ENCODE measurements around the gene CDH23. TPM values are rescaled to one million over a fixed set of nuclear protein-coding genes. Genes with fewer than 3 reads are reported as not detected.

CDH23 gene
- polyA plus RNA-seq, 1 donor, result 4.2 TPM

- no peak for DNase-seq
Measured at GRCh38 chr10:71625445-71626175, 228.9 kb downstream of the CDH23 start.

- DNase-seq, result no peak
Measured at GRCh38 chr10:71627230-71627939, 230.7 kb downstream of the CDH23 start.

GRCh38 chr10:71627956-71628355 lies 231.2 kb downstream of the CDH23 start:
- DNase-seq, result no peak

DNA sequence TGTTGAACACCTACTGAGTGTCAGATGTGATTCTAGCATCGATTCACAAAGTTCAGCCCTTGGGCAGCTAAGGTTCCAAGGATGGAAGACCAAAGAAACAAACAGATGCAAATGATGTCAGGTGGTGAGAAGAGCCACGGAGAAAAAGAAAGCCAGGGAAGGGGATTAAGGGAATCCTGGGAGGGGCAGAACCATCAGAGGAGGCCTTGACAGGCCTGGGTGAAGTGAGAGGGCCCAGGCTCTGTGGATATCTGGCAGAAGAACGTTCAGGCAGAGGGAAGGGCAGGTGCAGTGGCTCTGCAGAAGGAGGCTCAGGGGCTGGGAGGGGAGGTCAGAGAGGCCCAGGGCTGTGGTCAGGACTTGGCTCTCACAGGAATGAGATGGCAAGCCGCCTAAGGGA lies 232.4 kb downstream of the CDH23 start:
- DNase-seq, result no peak

GRCh38 chr10:71630168-71630567 lies 233.4 kb downstream of the CDH23 start:
- no peak for DNase-seq

DNA sequence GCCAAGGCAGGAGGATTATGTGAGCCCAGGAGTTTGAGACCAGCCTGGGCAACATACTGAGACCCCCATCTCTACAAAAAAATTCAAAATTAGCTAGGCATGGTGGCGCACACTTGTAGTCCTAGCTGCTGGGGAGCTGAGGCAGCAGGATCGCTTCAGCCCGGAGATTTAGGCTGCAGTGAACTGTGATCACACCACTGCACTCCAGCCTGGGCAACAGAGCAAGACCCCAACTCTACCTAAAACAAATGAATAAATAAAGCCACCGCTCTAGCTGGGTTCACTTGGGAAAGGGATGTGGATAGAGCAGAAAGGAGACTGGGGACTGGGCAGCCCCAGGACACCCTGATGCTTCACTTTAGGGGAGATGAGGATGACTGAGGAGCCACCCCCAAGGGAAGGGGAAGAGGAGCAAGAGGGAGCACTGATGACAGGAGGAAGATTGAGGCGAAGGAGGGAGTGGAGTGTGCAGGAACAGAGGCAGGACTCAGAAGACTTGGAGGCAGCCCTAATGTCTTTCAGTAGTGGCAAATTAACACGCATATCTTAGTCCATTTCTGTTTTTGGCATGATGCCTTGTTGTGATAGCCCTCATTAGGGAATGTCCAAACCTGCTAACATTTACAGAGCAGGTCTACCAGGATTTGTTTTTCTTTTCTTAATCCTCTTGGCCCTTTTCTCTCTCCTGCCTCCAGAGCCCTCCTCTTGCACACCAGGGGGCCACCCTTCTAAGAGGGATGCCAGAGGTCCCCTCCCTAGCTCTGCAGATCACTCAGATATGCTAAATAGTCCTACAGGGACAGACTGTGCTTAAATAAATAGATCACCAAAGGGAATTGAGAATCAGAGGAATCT lies 234.5 kb downstream of the CDH23 start:
- no peak for DNase-seq

- no peak for DNase-seq
Measured at GRCh38 chr10:71632200-71632820, 235.6 kb downstream of the CDH23 start.

GRCh38 chr10:71632896-71633600 lies 236.3 kb downstream of the CDH23 start:
- no peak for DNase-seq

DNA sequence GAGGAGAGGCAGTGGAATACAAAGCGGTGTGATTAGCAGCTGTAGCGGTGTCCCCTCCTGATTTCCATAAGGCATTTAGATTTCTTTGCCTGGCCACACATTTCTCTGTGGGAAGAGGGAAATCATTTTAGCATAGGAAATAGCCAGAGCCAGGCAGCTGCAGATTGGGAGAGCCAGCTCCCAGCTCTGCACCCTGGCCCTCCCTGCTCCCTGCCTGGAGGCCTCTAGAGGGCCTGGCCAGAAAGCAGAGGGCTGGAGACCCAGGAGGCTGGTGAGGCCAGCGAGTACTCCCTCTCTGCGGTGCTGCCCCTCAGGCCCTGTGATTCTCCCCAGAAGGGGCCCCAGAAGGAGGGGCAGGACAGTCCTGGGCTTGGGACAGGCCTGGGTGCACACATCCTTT lies 237.2 kb downstream of the CDH23 start:
- no peak for DNase-seq

DNA sequence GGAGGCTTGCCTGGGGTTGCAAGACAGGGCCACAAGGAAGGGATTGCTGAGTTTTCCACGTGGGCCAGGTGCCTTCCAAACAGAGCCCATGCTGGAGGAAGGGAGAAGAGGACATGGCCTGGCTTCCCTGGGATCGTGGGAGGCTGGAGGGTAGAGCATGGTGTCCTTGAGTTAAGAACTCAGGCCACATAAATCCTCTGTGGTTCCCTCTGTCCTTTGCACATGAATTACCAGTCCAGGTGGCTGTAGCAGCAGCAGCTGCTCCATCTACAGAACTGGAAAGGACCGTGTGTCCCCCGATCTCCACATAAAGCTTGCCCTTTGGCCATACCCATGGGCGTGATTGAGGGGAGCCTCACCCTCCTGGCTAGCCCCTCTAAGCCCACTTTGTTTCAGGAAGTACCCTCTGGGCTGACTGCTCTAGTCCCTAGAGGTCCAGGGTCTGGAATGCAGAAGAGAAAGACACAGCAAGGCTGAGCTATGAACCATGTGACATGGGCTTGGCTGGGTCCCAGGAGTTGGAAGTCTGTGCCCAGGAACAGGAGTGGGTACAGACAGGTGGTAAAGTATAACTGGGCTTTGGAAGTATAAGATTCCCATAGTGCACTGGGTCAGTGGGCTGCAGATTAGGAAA lies 237.9 kb downstream of the CDH23 start:
- DNase-seq, result no peak

DNA sequence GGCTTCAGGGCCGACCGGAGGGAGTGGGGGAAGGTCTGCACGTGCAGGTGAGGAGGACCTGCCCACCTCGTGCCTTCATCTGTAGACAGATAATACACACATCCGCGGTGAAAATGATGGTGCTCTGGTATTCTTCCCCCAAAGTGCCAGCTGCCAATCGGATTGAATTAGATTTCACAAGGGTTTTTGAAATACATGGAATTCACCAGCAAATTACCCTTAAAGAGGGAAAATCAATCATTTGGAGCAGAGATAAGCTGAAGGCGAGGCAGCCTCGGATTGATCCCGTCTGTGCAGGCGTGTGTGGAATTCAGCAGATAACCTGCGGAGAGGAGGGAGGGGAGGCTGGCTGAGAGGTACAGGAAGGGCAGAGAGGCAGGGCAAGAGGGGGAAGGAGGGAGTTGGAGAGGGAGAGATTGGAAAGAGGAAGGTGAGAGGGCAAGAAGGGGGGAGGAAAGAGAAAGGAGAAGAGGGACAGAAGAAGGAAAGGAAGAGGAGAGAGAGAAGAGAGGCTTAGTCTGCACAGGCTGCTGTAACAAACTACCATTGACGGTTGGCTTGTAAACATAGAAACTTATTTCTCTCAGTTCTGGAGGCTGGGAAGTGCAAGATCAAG lies 238.6 kb downstream of the CDH23 start:
- DNase-seq, result no peak

DNA sequence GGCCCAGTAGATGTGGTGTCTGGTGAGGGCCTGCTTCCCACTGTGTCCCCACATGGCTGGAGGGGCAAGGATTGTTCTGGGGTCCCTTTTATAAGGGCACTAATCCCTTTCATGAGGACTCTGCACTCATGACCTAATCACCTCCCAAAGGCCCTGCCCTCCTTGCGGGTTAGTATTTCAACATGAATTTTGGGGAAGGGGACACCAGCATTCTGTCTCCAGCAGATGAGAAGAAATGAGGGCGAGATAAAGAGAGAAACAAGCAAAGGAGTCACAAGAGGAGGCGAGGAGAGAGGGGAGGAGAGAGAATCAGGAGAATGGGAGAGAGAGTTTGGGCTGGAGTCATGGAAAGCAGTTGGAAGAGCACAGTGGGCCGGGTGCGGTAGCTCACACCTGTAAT lies 239.1 kb downstream of the CDH23 start:
- no peak for DNase-seq

DNA sequence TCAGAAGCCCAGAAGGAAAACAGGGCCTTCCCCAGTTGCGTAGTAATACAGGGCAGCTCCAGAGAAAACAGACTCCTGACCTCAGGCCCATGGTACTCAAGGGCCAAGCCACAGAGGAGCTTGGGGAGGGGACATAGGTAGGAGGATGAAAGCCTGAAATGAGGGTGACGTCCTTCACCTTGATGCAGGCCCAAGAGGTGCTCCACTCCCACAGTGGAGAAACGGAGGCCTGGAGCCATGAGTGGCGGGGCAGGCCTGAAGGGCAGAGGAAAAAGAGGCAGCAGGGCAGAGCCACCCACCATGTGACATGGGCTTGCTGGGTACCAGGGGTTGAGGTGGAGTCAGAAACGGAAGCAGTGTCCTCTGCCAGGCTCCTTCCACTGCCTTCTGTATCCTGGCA lies 239.9 kb downstream of the CDH23 start:
- no peak for DNase-seq

DNA sequence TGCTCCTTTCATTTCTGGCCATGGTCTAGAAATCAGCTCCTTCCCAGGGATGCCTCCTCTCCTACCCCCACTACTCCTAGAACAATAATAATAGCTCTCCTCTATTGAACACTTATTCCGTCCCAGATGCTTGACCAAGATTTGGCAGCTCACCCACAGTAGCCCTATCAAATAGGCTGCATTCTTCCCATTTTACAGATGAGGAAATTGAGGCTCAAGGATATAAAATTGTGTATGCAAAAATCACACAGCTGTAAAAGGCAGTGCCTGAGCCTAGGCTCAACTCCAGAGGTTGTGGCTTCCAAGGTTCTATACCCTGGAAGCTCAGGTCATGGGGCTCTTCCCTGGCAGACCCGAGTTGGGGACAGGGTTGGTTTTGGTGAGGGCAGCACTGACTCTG lies 240.6 kb downstream of the CDH23 start:
- DNase-seq, result no peak

GRCh38 chr10:71638064-71638821 lies 241.5 kb downstream of the CDH23 start:
- DNase-seq, result no peak

DNA sequence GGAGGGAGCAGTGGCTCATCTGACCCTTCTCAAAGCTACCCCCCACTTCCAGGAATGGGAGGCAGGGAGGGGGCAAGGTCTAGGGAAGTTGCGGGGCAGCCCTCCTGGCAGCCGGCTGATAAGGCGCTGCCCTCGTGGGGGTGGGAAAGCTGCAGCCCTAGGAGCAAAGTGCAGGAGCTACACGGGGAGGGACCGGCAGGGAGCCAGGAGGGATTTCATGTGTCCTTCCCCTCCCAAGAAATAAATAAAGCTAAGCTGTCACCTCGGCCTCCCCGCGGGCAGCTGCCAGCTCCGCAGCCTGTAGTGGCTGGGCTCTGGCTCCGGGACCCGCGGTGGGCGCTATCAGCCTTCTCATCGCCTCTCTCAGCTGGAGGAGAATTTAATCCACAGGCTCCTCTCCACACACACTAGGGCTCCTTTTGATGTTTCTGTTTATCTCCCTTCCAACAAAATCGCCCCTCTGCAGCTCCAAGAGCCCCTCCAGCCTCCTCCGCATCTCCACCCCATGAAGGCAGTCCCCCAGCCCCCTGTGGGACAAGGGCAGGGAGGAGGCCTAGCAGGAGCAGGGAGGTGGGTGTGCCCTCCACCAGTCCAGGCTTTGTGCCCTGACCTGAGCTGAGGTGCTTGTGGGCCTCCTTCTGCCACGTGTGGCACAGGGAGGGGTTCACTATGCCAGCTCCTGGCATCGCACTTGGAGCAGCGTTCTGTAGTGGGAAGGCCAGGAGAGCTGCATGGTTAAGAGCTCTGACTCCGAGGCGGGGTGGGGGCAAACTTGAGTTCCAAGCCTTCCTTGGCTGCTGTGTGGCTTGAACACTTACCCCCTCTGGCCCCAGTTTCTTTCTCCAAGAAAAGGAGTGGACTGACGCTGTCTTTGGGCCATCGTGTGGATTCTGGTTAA lies 242.4 kb downstream of the CDH23 start:
- no peak for DNase-seq

GRCh38 chr10:71640607-71641006 lies 243.9 kb downstream of the CDH23 start:
- no peak for DNase-seq

DNA sequence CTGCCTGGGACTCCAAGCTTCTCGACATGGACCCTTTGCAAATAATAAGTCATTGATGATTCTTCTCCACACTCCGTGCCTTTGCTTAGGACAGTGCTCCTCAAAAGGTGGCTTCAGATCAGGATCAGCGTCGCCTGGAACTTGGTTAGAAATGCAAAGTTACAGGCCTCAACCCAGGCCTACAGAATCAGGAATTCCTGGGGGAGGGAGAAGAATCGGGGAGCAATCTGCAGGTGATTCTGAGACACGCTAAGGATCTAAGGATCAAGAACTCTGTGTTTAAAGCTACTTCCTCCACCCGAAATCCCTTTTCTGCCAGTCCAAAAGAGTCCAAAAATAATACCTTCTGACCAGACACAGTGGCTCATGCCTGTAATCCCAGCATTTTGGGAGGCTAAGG lies 244.7 kb downstream of the CDH23 start:
- DNase-seq, result no peak

- DNase-seq, result no peak
Measured at GRCh38 chr10:71641986-71642385, 245.3 kb downstream of the CDH23 start.

Data from hindlimb muscle (tissue), 1 donor.